HG03565 (cell line): Measurements from ENCODE around the gene CAMK1D.

Source experiments
- ATAC-seq: cut with Tn5 transposase; IDR thresholded peaks from one replicate; pipeline ENCODE4 v1.9.1; 2021; ENCODE audit warnings: mild to moderate bottlenecking, moderate library complexity; ENCODE audit not compliant: unreplicated experiment

Gene CAMK1D

GRCh38 chr10:12639996-12640944 lies 290.9 kb downstream of the CAMK1D start:
- ATAC-seq, result no peak

GRCh38 chr10:12642036-12642435 lies 292.7 kb downstream of the CAMK1D start:
- no peak for ATAC-seq

DNA sequence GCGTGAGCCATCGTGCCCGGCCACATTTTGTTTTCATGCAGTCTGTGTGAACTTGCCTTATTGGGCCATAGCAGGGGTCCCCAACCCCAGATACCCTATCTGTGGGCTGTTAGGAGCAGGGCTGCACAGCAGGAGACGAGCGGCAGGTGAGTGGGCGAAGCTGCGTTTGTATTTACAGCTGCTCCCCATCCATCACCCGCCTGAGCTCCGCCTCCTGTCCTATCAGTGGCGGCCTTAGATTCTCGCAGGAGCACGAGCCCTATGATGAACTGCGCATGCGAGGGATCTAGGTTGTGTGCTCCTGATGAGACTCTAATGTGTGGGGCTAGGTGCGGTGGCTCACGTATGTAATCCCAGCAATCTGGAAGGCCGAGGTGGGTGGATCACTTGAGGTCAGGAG lies 293.9 kb downstream of the CAMK1D start:
- no peak for ATAC-seq

DNA sequence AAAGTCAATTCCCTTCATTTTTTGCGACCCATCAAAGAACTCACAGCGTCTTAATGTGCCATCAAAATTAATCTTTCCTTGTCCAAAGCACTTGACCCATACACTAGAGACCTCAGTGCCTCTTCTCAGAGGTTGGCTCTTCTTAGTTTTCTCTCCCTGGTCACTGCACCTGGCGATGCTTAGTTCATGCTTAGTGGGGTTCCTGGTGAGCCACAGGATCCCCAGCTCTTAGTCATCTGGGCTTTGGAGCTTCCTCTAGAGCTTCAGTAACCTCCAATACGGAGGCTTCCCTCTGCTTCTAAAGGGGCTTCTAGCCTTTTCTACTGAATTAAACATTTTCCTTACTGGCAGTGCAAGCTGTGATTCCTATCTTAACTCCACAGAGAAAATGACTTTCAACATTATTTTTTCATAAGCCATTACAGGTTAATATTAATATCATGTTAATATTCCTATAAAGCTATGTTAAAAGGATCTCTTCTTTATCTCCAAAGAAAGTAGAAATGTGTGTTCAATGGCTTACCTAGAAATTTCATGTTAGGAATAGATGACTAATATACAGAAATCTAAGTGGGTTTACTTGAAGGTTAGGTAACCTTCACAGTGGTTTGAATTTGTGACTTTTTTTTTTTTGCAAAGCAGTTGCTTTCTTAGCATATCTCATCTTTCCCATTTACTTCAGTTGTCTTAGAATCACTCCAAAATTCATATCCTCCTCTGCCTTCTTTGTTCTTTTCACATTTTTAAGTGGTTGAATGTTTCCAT lies 295.2 kb downstream of the CAMK1D start:
- ATAC-seq, result peak; percentile 43

DNA sequence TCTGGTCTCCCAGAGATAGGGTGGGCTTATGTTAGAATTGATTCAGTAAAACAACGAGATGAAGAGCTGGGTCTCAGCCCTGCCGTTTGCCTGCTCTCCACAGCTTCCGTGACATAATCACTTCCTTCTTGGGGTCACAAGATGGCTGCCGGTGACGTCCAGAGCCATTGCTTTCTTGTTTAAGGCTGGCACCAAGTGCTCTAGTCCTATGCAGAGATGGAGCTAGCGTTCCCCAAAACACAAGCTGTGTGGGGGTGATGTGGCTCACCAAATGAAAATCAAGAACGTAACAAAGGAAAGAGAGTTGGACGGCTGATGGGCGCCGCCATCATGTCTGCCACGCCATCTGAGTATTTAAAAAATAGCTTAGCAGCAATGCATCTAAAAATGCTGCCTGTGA lies 296.1 kb downstream of the CAMK1D start:
- no peak for ATAC-seq

DNA sequence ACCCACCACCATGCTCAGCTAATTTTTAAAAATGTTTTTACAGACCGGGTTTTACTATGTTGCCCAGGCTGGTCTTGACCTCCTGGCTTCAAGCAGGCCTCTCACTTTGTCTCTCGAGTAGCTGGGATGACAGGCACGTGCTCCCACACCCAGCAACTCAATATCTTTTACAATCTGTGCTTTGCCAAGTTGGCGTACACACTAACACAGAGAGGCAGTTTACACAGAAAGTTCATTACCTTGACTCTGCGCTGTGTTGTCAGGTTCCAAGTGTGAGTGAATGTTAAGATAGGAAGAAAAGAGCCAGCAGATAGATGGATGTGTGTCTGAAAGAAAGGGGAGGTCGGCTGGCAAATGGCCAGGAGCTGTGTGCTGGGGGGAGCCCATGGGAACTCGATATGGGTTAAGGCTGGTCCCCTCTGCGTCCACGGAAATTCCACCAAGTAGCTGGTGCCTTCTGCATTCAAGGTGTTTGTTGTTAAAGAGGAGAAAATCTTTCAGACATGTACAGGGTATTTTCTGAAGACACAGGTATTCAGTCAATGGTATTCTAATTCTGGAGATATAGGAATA lies 299.8 kb downstream of the CAMK1D start:
- ATAC-seq, result no peak

- no peak for ATAC-seq
These were observed 300.8 kb downstream of the CAMK1D start for GRCh38 chr10:12650122-12650521.

DNA sequence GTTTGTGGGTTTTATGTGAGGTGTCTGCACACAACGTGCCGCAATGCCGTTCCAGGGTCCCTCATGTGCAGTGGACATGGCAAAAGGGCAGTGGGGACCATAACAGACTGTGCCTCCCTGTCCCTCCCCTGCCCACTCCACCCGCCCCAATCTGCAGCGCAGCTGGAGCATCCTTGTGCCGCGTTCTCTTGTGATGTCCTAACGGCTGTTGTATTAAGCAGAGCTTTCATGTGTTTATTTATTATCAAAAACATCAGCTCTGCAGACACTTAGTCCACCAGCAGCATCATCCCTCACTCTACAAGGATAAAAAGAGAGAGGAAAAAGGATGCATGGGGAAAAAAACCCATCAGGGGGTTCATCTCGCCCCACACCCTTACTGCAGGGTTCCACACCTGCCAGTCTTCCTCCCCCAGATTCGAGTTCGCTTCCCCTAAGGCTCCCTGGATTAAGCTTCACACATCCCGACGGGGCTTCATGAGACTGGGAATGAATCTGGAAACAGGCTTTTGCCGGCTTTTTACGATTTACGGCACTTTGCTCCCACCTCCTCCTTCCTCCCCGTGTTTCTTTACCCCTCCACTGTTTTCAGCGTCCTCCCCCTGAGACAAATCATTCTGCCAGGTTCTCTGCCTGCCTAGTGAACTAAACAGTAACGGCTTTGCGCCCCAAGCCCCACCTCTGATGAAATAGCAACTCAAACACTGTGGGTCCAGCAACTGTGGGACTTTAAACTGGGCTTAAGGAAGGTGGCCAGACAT lies 301.4 kb downstream of the CAMK1D start:
- no peak for ATAC-seq

DNA sequence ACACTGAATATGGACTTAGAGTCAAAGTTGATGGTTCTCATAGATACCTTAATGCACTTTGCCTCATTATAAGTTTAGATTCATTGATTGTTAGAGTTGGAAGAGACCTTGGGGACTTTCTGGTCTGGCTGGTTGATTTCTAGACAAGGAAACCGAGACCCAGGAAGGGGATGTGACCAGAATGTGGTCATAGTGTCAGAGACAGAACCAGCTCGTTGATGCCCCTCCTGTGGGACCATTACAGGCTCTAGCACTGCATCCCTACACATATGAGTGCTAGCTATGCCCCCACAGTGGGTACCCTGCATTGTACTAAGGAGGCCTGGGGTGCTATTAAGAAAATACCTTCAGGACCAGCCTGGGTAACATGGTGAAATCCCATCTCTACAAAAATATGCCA lies 306.6 kb downstream of the CAMK1D start:
- no peak for ATAC-seq

- ATAC-seq, result no peak
These were observed 307.3 kb downstream of the CAMK1D start for GRCh38 chr10:12656518-12657142.

- ATAC-seq, result no peak
These were observed 308.1 kb downstream of the CAMK1D start for GRCh38 chr10:12657489-12657888.

DNA sequence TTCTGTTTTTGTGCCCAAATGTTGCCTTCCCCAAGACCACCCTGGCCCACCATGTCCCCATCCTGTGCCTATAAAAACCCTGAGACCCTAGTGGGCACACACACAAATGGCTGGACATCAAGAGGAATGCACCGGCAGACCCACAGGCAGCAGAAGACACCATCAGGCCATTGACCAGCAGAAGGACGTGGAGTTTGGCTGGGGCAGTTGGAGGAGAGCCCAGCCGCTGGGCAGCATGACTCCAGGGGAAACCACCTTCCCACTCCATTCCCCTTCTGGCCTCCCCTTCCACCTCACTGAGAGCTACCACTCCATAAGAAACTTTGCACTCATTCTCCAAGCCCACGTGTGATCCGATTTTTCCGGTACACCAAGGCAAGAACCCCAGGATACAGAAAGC lies 309.2 kb downstream of the CAMK1D start:
- ATAC-seq, result no peak

DNA sequence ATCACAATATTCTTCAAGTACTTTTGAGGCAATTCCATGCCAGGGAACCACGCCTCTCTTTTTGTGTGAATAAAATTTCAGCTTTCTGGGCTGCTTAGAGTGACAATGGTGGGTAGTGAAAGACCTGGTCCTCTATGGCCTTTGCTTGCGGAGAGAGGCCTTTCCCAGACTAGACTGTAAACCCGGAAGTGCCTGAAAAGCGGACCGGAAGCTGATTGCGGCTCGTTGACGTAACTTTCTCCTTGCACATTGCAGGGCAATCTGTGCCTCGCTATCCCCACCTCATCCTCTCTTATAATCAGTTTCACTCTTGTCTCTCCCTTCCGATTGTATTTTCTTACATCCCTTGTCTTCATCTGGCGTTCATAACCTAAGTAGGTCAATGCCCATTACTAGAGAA lies 310.4 kb downstream of the CAMK1D start:
- no peak for ATAC-seq

DNA sequence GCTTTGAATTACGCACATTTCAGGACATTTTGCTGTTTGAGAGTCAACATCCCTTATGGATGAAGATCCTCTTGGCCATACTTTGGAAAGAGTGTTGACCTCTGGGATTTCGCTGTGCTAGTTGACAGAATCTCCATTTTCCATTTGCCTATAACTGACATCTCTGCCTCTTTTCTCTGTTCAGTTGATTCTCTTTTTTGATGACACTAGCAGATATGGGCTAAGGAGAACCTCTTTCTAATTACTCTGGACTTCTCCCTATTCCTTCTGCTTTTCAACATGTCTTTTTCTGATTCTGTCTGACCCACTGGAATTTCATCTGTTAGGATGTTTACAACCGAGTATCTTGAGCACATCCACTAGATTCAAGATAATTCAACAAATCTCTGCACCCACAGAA lies 311.5 kb downstream of the CAMK1D start:
- no peak for ATAC-seq

DNA sequence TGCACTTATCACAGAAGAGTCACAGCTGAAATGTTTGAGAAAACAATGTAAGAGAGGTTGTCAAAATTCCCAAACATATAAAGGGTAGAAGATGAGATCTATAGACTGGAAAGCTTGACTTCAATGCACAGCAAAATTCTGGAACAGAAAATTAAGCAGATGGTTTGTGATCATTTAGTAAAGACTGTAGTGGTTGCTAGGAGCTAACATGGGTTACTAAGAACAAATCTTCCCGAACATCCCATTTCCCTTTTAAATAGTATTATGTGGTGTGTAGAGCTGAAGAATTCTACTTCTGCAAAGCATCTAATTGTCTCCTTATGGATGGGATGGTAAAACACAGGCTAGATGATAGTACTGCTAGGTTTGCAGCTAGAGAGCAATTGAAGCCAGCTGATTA lies 312.3 kb downstream of the CAMK1D start:
- ATAC-seq, result no peak

DNA sequence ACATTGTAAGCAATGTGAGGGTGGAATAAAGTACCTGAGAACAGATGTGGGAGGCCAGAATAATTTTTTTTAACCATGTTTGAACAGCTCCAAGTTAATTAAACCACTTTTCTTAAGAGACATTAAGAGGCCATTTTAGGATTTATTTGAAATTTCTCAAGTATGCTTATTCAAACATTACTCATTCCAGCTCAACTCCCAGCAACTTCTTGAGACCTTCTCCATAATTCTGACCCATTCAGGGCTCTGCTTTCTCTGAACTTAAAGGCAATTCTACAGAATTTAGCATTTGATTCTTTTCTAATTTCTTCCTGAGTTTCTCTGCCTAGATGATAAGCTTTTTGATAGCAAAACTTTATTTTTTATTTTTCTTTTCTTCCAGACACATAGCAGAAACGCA lies 314.5 kb downstream of the CAMK1D start:
- ATAC-seq, result no peak

DNA sequence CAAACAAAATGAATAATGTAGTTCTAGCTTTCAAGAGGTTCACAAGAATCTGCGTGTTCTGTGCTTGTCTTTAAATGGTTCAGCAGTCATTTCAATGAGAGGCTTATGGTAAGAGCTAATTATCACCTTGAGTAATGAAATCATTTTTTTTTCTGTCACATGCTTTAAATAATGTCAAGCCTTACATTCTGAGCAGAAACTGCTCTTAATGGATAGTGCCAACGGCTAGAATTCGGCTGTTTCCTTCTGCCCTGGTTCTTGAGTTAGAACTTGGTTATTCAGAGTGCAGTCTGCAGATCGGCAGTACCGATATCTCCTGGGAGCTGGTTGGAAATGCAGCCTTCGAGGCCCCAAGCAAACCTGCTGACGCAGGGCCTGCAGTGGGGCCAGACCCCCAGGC lies 316.2 kb downstream of the CAMK1D start:
- ATAC-seq, result no peak

GRCh38 chr10:12667052-12667451 lies 317.7 kb downstream of the CAMK1D start:
- ATAC-seq, result no peak

- no peak for ATAC-seq
These were observed 319.3 kb downstream of the CAMK1D start for GRCh38 chr10:12668634-12669033.

DNA sequence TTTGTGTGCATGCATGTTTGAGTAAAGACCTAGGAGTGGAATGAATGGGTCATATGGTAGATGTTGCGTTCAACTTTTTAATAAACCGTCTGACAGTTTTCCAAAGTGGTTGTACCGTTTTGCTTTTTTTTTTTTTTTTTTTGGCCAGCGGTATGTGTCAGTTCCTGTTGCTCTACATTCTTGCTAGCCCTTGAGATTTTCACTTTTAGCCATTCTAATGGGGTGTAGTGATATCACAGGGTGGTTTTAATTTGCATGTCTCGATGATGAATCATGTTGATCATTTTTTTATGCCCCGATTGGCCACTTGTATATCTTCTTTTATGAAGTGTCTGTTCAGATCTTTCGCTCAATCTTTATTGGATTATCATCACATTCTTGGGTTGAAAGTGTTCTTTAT lies 320.7 kb downstream of the CAMK1D start:
- ATAC-seq, result no peak

GRCh38 chr10:12675186-12675585 lies 325.8 kb downstream of the CAMK1D start:
- no peak for ATAC-seq
